GM13977 (cell line): Measurements from ENCODE around the gene ABCC1.

Experiments
- DNase-seq: peaks from one replicate; pipeline ENCODE4 v3.0.0; 2012; ENCODE audit warnings: low spot score
- CTCF ChIP-seq: IDR thresholded peaks from 2 replicates; pipeline ENCODE4 v1.5.1; 2012; ENCODE audit warnings: mild to moderate bottlenecking, control low read depth; ENCODE audit not compliant: insufficient read depth; ENCODE audit errors: extremely low read depth, missing control alignments
- in situ Hi-C: fragments of 300-500 bp; cut with MboI; formaldehyde crosslinking; loops from one replicate; pipeline ENCODE4 v1.12.0; 2022; ENCODE audit warnings: low sequenced_read_pairs, low pct_unique_long_range_greater_than_20kb, mixed read lengths, inconsistent platforms; ENCODE audit not compliant: unreplicated experiment

The ABCC1 gene

GRCh38 chr16:15949210-15950160 lies at the start of gene ABCC1:
Gene ABCC1, plus strand, starts transcription at chr16:15949616. Its CDS starts 136 bp downstream, at chr16:15949752.
- DNase-seq, result peak; percentile 91
- in situ Hi-C loops, result no loop called here
- TF ChIP-seq CTCF, result peak; percentile 29

- no peak for DNase-seq
- in situ Hi-C loops, result no loop called here
- TF ChIP-seq CTCF, result no peak
Observed at GRCh38 chr16:15900357-15900756, 49.1 kb upstream of the ABCC1 start.

DNA sequence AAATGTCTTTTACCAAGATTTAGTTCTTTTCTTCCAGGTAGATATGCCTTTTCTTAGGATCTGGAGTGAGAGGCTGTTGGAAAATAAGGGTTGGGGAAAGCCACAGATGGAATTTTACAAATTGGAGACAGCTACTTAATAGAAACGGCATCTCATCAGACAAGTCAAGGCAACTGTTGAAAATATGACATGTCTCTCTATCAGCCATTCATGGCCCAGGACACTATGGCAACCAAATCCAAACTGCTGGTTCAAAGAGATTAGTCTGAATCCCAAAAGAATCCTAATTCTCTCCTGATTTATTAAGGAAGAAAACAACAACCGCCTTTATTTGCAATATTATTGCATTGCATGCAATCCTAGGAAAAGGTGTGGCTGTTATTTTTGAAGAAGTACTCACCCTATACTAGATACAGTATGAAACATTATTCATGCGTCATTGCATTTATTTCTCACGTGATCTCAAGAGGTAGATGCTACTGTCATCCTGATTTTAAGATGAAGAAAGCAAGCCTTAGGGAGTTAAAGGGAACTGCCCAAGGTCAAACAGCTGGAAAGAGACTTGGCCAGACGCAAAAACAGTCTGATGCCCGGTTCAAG lies 48.4 kb upstream of the ABCC1 start:
- in situ Hi-C loops, result no loop called here
- DNase-seq, result no peak
- no peak for TF ChIP-seq CTCF

GRCh38 chr16:15903960-15904359 lies 45.5 kb upstream of the ABCC1 start:
- no peak for TF ChIP-seq CTCF
- no peak for DNase-seq
- in situ Hi-C loops, result no loop called here

DNA sequence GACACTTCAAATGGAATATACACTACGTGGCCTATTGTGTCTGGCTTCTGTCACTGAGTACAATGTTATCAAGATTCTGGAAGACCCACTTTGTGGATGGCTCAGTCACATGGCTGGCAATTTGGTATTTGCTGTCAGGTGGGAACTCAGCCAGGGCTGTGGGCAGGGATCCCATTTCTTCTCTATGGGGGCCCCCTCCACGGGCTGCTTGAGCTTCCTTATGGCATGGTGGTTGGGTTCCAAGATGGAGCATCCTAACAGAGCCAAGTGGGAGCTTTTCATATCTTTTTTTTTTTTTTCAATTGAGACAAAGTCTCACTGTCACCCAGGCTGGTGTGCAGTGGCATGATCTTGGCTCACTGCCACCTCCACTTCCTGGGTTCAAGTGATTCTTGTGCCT lies 43.0 kb upstream of the ABCC1 start:
- no peak for DNase-seq
- in situ Hi-C loops, result no loop called here
- TF ChIP-seq CTCF, result no peak

DNA sequence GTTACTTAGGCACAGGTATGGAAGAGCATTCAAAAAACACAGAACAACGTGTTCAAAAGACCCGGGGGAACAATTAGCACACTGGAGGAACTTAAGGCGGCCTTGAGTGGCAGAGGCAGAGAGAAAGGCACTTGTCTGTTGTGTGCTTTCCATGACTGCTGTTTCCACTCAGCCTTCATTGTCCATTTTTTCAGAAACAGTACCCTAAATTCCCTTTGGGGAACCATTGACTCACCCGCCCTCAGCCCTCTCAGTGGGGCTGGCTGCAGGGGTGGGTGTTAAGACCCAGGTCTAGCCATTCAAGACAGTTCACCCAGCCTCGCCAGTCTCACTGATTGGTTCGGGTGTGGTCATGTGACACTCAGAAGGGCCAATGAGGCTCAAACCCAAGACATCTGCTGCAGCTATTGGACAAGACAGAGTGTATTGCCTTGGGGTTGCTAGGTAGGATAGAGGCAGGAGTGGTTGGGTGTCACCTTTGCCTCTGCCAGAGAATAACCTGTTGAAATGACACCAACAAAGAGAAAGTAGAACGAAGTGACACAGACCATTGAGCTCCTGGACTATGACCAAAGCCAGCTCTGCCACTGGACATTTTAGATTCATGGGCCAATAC lies 41.4 kb upstream of the ABCC1 start:
- DNase-seq, result peak; percentile 88

More for the DNA sequence above, 41.4 kb upstream of the ABCC1 start:
- in situ Hi-C loops, result no loop called here
- TF ChIP-seq CTCF, result no peak
